Measurements from ENCODE around the gene ZDHHC11. TPM values are rescaled to one million over a fixed set of nuclear protein-coding genes. Genes with fewer than 3 reads are reported as not detected.
"Not testable (repeated sequence)": the region's sequence is repeated elsewhere in the genome, so short reads cannot be mapped to it uniquely, and the experiment has no call there.

The ZDHHC11 gene
- total RNA-seq, 1 experiment from 2014 or later: 26.0 TPM

DNA sequence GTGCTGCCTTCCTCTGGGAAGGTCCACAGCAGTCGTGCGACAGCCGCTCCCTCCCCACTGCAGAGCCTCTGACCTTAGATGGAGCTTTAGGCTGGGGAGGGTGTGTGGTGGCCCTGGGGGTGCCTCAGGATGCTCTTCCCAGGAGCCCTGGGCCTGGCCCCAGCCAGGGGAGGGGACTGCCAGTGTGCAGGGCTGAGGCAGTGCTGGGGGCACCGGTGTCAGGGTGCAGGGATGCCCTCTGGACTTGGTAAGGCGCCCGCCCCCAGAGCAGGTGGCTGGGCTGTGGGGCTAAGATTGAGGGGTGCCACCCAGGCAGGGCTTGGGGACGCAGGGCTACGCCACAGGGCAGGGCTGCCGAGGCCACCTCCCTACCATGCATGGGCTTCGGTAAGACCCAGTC, 80.2 kb downstream of the ZDHHC11 start:
- H3K4me2 ChIP-seq (ENCODE audit: low read length); intact Hi-C loops (cut with micrococcal nuclease); POLR2A ChIA-PET (ENCODE audit: unreplicated experiment): not testable (repeated sequence)

DNA sequence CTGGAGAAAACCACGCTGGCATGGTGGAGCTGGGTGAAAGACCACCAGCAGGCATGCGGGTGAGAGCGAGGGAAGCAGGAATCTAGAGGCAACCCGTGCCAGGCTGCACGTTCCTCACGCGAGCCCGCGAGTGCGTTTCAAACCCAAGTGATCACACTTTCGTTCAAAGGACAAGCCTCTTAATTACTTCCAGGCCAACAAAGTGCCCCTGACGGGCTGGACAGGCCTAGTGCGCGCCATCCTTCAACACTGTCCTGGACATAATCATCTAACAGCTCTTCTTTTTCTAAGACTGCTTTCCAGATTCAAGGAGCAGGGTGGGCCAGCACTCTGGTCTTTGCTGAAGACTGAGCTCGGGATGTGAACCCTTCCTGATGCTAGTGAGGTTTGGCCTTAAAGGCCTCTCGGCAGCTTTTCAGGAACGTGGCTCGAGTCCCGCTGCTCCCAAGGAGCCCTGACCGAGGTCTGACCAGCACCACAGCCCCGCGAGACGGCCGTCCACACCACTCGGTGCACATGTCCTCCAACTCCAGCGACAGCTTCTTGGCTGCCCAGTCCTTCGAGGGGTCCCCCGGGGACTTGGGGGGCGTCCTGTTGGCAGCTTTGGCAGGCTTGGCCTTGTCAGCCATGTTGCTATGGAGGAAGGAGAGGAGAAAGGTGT, 81.2 kb downstream of the ZDHHC11 start:
- H2AFZ ChIP-seq (ENCODE audit: low read length); H3K9ac ChIP-seq (ENCODE audit: low read length); H3K36me3 ChIP-seq (ENCODE audit: low read depth, low read length); POLR2A ChIA-PET (ENCODE audit: unreplicated experiment); H3K27ac ChIP-seq (ENCODE audit: low read length); H3K9me3 ChIP-seq (ENCODE audit: low read length); H3K9me2 ChIP-seq (replicated peaks; ENCODE audit: low read length); DNase-seq; H3K4me3 ChIP-seq (ENCODE audit: low read length); H3F3A ChIP-seq (ENCODE audit: low read length, unreplicated experiment); H3K4me2 ChIP-seq (ENCODE audit: low read length); H3K27me3 ChIP-seq (ENCODE audit: low read length); intact Hi-C loops (cut with micrococcal nuclease); CTCF ChIA-PET; H3K79me2 ChIP-seq (ENCODE audit: low read length); H4K20me1 ChIP-seq (ENCODE audit: low read length); H3K4me1 ChIP-seq (ENCODE audit: insufficient read depth, low read length); ATAC-seq; BruUV-seq (replicated peaks): not testable (repeated sequence)

More for the DNA sequence above, 80.2 kb downstream of the ZDHHC11 start:
- H3K9ac ChIP-seq (ENCODE audit: low read length); H3K9me3 ChIP-seq (ENCODE audit: low read length); H3K9me2 ChIP-seq (replicated peaks; ENCODE audit: low read length); H3K27ac ChIP-seq (ENCODE audit: low read length); H3K4me1 ChIP-seq (ENCODE audit: insufficient read depth, low read length); H2AFZ ChIP-seq (ENCODE audit: low read length); DNase-seq; H3K36me3 ChIP-seq (ENCODE audit: low read depth, low read length); CTCF ChIA-PET; H3K27me3 ChIP-seq (ENCODE audit: low read length); H3K4me3 ChIP-seq (ENCODE audit: low read length); H3F3A ChIP-seq (ENCODE audit: low read length, unreplicated experiment); H3K79me2 ChIP-seq (ENCODE audit: low read length); H4K20me1 ChIP-seq (ENCODE audit: low read length); BruUV-seq (replicated peaks); ATAC-seq: not testable (repeated sequence)

DNA sequence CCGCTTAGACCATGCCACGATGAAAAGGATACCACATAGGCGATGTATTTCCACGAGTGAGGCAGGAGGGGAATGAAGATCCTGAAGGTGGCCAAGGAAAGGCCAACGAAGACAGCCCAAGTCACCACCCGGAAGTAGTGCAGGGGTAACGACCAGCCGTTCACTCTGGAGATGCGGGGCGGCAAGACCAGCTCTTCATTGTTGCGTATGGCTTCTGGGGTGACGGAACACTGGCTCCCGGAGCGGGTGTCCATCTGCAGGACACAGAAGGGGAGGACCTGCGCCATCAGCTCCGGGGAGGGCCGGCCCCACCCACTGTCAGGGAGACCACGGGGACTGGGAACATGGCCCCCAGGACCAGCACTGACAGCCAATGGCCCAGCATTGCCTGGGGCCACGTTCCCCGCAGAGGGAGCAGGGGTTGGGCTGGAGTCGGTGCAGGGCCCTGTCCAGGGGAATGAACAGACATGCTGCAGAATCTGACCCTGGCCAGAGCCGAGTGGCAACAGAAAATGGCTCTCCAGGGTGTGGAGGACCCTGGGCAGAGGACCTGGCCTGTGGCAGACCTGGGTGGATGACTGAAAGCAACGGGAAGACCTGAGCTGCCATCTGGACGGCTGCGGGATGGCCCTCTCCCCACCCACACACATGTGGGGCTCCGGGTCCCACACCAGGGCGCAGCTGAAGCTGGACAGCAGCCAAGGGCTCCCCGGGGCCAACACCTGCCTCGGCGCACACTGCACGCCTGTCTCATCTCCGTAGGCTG, 83.9 kb downstream of the ZDHHC11 start:
- H3K9me2 ChIP-seq (replicated peaks; ENCODE audit: low read length): no peaks in the 10 kb centered on the region
- no peak overlapping the region for H3K4me3 ChIP-seq (ENCODE audit: low read length)
- no peaks in the 10 kb centered on the region for H3K9me3 ChIP-seq (ENCODE audit: low read length)
- H2AFZ ChIP-seq (ENCODE audit: low read length): no peak overlapping the region
- BruUV-seq (replicated peaks): no TSS peak
- no peaks in the 10 kb centered on the region for H3F3A ChIP-seq (ENCODE audit: low read length, unreplicated experiment)
- TF ChIP-seq, protein P1, sequence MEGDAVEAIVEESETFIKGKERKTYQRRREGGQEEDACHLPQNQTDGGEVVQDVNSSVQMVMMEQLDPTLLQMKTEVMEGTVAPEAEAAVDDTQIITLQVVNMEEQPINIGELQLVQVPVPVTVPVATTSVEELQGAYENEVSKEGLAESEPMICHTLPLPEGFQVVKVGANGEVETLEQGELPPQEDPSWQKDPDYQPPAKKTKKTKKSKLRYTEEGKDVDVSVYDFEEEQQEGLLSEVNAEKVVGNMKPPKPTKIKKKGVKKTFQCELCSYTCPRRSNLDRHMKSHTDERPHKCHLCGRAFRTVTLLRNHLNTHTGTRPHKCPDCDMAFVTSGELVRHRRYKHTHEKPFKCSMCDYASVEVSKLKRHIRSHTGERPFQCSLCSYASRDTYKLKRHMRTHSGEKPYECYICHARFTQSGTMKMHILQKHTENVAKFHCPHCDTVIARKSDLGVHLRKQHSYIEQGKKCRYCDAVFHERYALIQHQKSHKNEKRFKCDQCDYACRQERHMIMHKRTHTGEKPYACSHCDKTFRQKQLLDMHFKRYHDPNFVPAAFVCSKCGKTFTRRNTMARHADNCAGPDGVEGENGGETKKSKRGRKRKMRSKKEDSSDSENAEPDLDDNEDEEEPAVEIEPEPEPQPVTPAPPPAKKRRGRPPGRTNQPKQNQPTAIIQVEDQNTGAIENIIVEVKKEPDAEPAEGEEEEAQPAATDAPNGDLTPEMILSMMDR (conservative IDR thresholded peaks at IDR 0.05; ENCODE audit: low read depth, low read length): no peak
- TF ChIP-seq EZH2phosphoT487 (IDR thresholded peaks at IDR 0.05; ENCODE audit: borderline replicate concordance, low read length): no peak
- TF ChIP-seq EZH2 (IDR thresholded peaks at IDR 0.05; ENCODE audit: low read length, unreplicated experiment): no peak
- H3K27me3 ChIP-seq (ENCODE audit: low read length): no peaks in the 10 kb centered on the region
- no peaks in the 10 kb centered on the region for H3K79me2 ChIP-seq (ENCODE audit: low read length)
- H3K27ac ChIP-seq (ENCODE audit: low read length): no peak overlapping the region
- H3K4me1 ChIP-seq (ENCODE audit: insufficient read depth, low read length): no peaks in the 10 kb centered on the region
- ChIA-PET CTCF (no interaction called here), POLR2A (ENCODE audit: unreplicated experiment) (no interaction called here)
- DNase-seq (no peak), ATAC-seq (no peak)
- H3K4me2 ChIP-seq (ENCODE audit: low read length): no peak overlapping the region
- no peaks in the 10 kb centered on the region for H4K20me1 ChIP-seq (ENCODE audit: low read length)
- H3K36me3 ChIP-seq (ENCODE audit: low read depth, low read length): no peaks in the 10 kb centered on the region
- intact Hi-C loops (cut with micrococcal nuclease): no loop called here
- H3K9ac ChIP-seq (ENCODE audit: low read length): no peak overlapping the region
